HG03175 (cell line): ENCODE results near the gene TRIP12.
A peak's percentile ranks its signal among the peaks of the same experiment; 100 is the strongest.
"Not testable (repeated sequence)": the region's sequence is repeated elsewhere in the genome, so short reads cannot be mapped to it uniquely, and the experiment has no call there.

Experiments
- ATAC-seq: cut with Tn5 transposase; IDR thresholded peaks from one replicate; pipeline ENCODE4 v1.9.1; 2021; ENCODE audit warnings: mild to moderate bottlenecking, moderate library complexity; ENCODE audit not compliant: unreplicated experiment

TRIP12 gene

GRCh38 chr2:229835596-229836283, 86.1 kb downstream of the TRIP12 start:
- ATAC-seq, result no peak

- not testable (repeated sequence) for ATAC-seq
Measured at GRCh38 chr2:229834368-229834767, 87.4 kb downstream of the TRIP12 start.

GRCh38 chr2:229832510-229832898, 89.3 kb downstream of the TRIP12 start:
- ATAC-seq, result peak; percentile 55

GRCh38 chr2:229831805-229832509, 89.9 kb downstream of the TRIP12 start:
- no peak for ATAC-seq

- ATAC-seq, result no peak
Measured at GRCh38 chr2:229825476-229825875, 96.3 kb downstream of the TRIP12 start.

- ATAC-seq, result no peak
Measured at GRCh38 chr2:229821316-229821715, 100.5 kb downstream of the TRIP12 start.

GRCh38 chr2:229818230-229818629, 103.6 kb downstream of the TRIP12 start:
- ATAC-seq, result no peak

- no peak for ATAC-seq
Measured at GRCh38 chr2:229815858-229816257, 106.0 kb downstream of the TRIP12 start.

- no peak for ATAC-seq
Measured at GRCh38 chr2:229815342-229815741, 106.5 kb downstream of the TRIP12 start.

- ATAC-seq, result no peak
Measured at GRCh38 chr2:229810786-229811185, 111.0 kb downstream of the TRIP12 start.

- no peak for ATAC-seq
Measured at GRCh38 chr2:229805559-229805958, 116.2 kb downstream of the TRIP12 start.

GRCh38 chr2:229802785-229803184, 119.0 kb downstream of the TRIP12 start:
- no peak for ATAC-seq

- ATAC-seq, result peak; percentile 66
Measured at GRCh38 chr2:229800997-229801754, 120.6 kb downstream of the TRIP12 start.

- ATAC-seq, result no peak
Measured at GRCh38 chr2:229798446-229799155, 123.2 kb downstream of the TRIP12 start.

- ATAC-seq, result no peak
Measured at GRCh38 chr2:229795058-229795457, 126.8 kb downstream of the TRIP12 start.

- no peak for ATAC-seq
Measured at GRCh38 chr2:229794636-229795035, 127.2 kb downstream of the TRIP12 start.

- not testable (repeated sequence) for ATAC-seq
Measured at GRCh38 chr2:229786289-229786688, 135.5 kb downstream of the TRIP12 start.

GRCh38 chr2:229784791-229785190, 137.0 kb downstream of the TRIP12 start:
- ATAC-seq, result no peak

- peak; percentile 53 for ATAC-seq
Measured at GRCh38 chr2:229783108-229783721, 138.6 kb downstream of the TRIP12 start.

- peak; percentile 45 for ATAC-seq
Measured at GRCh38 chr2:229780856-229781773, 140.7 kb downstream of the TRIP12 start.
